Smooth muscle cell (in vitro differentiated cells): ENCODE results near the gene CEBPA. TPM values are rescaled to one million over a fixed set of nuclear protein-coding genes. Genes with fewer than 3 reads are reported as not detected.

Experiments used
- DNase-seq: peaks from one replicate; lab custom pipeline; 2025; ENCODE audit not compliant: unreplicated experiment; lab: John Stamatoyannopoulos, UW
- H2AFZ ChIP-seq: fragments of 200-600 bp; sonication (generic); 2 replicates; pipeline ENCODE4 v1.6.0; 2016; ENCODE audit warnings: antibody characterized with exemption, low read depth, mild to moderate bottlenecking
- H3F3A ChIP-seq: fragments of 200-600 bp; sonication (generic); 2 replicates; pipeline ENCODE4 v1.6.0; 2017; ENCODE audit warnings: antibody characterized with exemption, low read depth
- H3K27ac ChIP-seq: fragments of 200-600 bp; sonication (generic); 2 replicates; pipeline ENCODE4 v1.5.1; 2016; ENCODE audit warnings: low read depth, mild to moderate bottlenecking
- H3K27me3 ChIP-seq: fragments of 200-600 bp; sonication (generic); 2 replicates; pipeline ENCODE4 v1.6.1; 2016; ENCODE audit warnings: low read depth, mild to moderate bottlenecking
- H3K36me3 ChIP-seq: fragments of 200-600 bp; sonication (generic); 2 replicates; pipeline ENCODE4 v1.5.1; 2016; ENCODE audit warnings: low read depth
- H3K4me1 ChIP-seq: fragments of 200-600 bp; sonication (generic); 2 replicates; pipeline ENCODE4 v1.5.1; 2016; ENCODE audit warnings: low read depth
- H3K4me2 ChIP-seq: fragments of 200-600 bp; sonication (generic); 2 replicates; pipeline ENCODE4 v1.6.0; 2016; ENCODE audit warnings: mild to moderate bottlenecking
- H3K4me3 ChIP-seq: fragments of 200-600 bp; sonication (generic); 2 replicates; pipeline ENCODE4 v1.5.1; 2016; ENCODE audit warnings: mild to moderate bottlenecking
- H3K79me2 ChIP-seq: fragments of 200-600 bp; sonication (generic); 2 replicates; pipeline ENCODE4 v1.6.0; 2016; ENCODE audit warnings: low read depth, mild to moderate bottlenecking
- H3K9ac ChIP-seq: fragments of 200-600 bp; sonication (generic); 2 replicates; pipeline ENCODE4 v1.6.0; 2016; ENCODE audit warnings: low read depth
- H3K9me3 ChIP-seq: fragments of 200-600 bp; sonication (generic); replicated peaks from 2 replicates; pipeline ENCODE4 v1.5.1; 2016; ENCODE audit warnings: low read depth
- H4K20me1 ChIP-seq: fragments of 200-600 bp; sonication (generic); 2 replicates; pipeline ENCODE4 v1.6.0; 2016; ENCODE audit warnings: low read depth
- CTCF ChIP-seq: fragments of 200-600 bp; sonication (generic); IDR thresholded peaks from 2 replicates; pipeline ENCODE4 v1.5.1; 2017; ENCODE audit warnings: borderline replicate concordance, mild to moderate bottlenecking, antibody characterized with exemption; ENCODE audit not compliant: insufficient read depth, poor library complexity, severe bottlenecking
- WGBS: methylation state at CpG from one replicate; pipeline ENCODE4 v1.1.7; 2016; ENCODE audit warnings: low lambda C conversion rate; 5-methylcytosine and 5-hydroxymethylcytosine counted together
- polyA plus RNA-seq: library from polyadenylated mRNA; unstranded; fragments of >200 nt; fragmentation: Nextera tagmentation; extraction: Ambion mirVana; gene quantifications from 2 replicates; pipeline ENCODE4 v1.2.1, GENCODE V29; 2016
- total RNA-seq: library from RNA; depleted of rRNA; stranded (reverse); fragments of >200 nt; gene quantifications from 2 replicates; pipeline ENCODE4 v1.2.3, GENCODE V29; 2014

CEBPA gene
- total and polyA plus RNA-seq, 2 experiments from 2014 or later, result 1.2 to 2.1 TPM

- Histone ChIP-seq H3K36me3 (no peaks in the 10 kb centered on the region), H3K79me2 (no peaks in the 10 kb centered on the region), H3K4me3 (no peak overlapping the region), H2AFZ (no peak overlapping the region), H3F3A (no peaks in the 10 kb centered on the region), H3K4me2 (no peak overlapping the region), H3K9me3 (no peaks in the 10 kb centered on the region), H3K4me1 (no peaks in the 10 kb centered on the region), H3K27me3 (no peaks in the 10 kb centered on the region), H3K9ac (no peak overlapping the region), H3K27ac (no peak overlapping the region), H4K20me1 (no peaks in the 10 kb centered on the region)
- TF ChIP-seq CTCF, result no peak
- WGBS, result 93% methylated on average over 14 of the region's 14 CpGs
- no peak for DNase-seq
Observed at GRCh38 chr19:33264881-33265445, 37.4 kb downstream of the CEBPA start.

- Histone ChIP-seq H3K4me1 (no peaks in the 10 kb centered on the region), H3K36me3 (no peaks in the 10 kb centered on the region), H3F3A (no peaks in the 10 kb centered on the region), H3K9me3 (no peaks in the 10 kb centered on the region), H3K4me2 (no peak overlapping the region), H3K79me2 (no peaks in the 10 kb centered on the region), H2AFZ (no peak overlapping the region), H4K20me1 (no peaks in the 10 kb centered on the region), H3K27me3 (no peaks in the 10 kb centered on the region), H3K9ac (no peak overlapping the region), H3K27ac (no peak overlapping the region), H3K4me3 (no peak overlapping the region)
- 94% methylated on average over 25 of the region's 25 CpGs for WGBS
- no peak for DNase-seq
- no peak for TF ChIP-seq CTCF
Observed at GRCh38 chr19:33263325-33264023, 38.9 kb downstream of the CEBPA start.

GRCh38 chr19:33261511-33262189 lies 40.7 kb downstream of the CEBPA start:
- Histone ChIP-seq H3K4me2 (no peak overlapping the region), H3K9ac (no peak overlapping the region), H3K9me3 (no peaks in the 10 kb centered on the region), H3K36me3 (no peaks in the 10 kb centered on the region), H3K4me1 (no peaks in the 10 kb centered on the region), H2AFZ (no peak overlapping the region), H4K20me1 (no peaks in the 10 kb centered on the region), H3K27ac (no peak overlapping the region), H3F3A (no peaks in the 10 kb centered on the region), H3K4me3 (no peak overlapping the region), H3K27me3 (no peaks in the 10 kb centered on the region), H3K79me2 (no peaks in the 10 kb centered on the region)
- 84% methylated on average over 14 of the region's 14 CpGs for WGBS
- TF ChIP-seq CTCF, result no peak
- no peak for DNase-seq
